Thyroid gland (tissue), 4 donors: ENCODE results near the gene NCAPD2.

Experiments
- CTCF ChIP-seq, 6 experiments: fragments of 200-600 bp in 3 of 6; fragments of 450-650 bp in 3 of 6; sonication (generic) in 3 of 6; IDR thresholded peaks; one replicate each; pipeline ENCODE4 v1.5.1; 2016 to 2019; ENCODE audit warnings: antibody characterized with exemption in 6 of 6, mild to moderate bottlenecking in 2 of 6, inconsistent platforms in 1 of 6, moderate library complexity in 1 of 6
- POLR2A ChIP-seq, 2 donors: fragments of 450-650 bp; IDR thresholded peaks; one replicate each; pipeline ENCODE4 v1.6.1; 2017; ENCODE audit warnings: antibody characterized with exemption in 2 of 2, mild to moderate bottlenecking in 2 of 2, moderate library complexity in 1 of 2

DNA sequence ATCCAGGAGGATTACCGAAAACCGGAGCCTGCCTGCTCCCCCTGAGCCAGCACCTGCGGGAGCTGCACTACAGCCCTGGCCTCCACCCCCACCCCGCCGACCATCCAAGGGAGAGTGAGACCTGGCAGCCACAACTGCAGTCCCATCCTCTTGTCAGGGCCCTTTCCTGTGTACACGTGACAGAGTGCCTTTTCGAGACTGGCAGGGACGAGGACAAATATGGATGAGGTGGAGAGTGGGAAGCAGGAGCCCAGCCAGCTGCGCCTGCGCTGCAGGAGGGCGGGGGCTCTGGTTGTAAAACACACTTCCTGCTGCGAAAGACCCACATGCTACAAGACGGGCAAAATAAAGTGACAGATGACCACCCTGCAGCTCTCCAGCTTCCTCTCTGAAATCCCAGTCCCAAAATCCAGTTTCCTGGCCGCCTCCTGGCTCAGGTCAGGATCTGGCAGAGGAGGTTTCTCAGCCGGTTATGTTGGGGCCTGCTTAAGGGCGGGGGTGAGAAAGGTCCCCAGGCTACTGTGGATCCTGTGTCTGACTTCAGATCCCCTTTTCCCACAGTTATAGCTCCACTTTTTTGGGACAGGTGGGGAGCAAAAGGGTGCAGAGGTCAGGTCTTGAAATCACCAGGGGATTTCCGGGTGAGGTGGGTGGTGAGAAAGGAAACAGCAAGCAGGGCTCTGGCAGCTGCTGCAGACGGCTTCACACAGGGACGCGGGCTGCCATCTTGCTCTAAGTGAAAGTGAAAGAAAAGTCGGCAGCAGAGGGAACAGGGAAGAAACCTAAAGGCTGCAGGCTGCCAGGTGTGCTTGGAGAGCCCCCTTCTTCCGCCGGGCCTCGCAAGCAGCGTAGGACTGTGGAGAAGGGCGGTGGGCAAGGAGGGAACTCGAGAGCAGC, 42.3 kb upstream of the NCAPD2 start, which contains the start of gene TAPBPL:
- TF ChIP-seq CTCF (IDR thresholded peaks at IDR 0.05) (peak in 1 of 6 experiments; percentile 7), POLR2A (IDR thresholded peaks at IDR 0.05) (peak; percentile 50 to 96)
